CD4-positive, alpha-beta T cell treated with Interleukin-21 for 1 hour (primary cell): ENCODE measurements around the gene CRAMP1.
A peak's percentile ranks its signal among the peaks of the same experiment; 100 is the strongest.

Experiments
- DNase-seq: peaks from one replicate; pipeline ENCODE4 v3.0.0-alpha.2; 2020

CRAMP1 gene

GRCh38 chr16:1662543-1662942, 50.4 kb downstream of the CRAMP1 start:
- no peak for DNase-seq

GRCh38 chr16:1665829-1666228, 53.7 kb downstream of the CRAMP1 start:
- no peak for DNase-seq

GRCh38 chr16:1666316-1666715, 54.2 kb downstream of the CRAMP1 start:
- DNase-seq = no peak

GRCh38 chr16:1667271-1667670, 55.1 kb downstream of the CRAMP1 start:
- DNase-seq = no peak

GRCh38 chr16:1667916-1668315, 55.8 kb downstream of the CRAMP1 start:
- DNase-seq = no peak

GRCh38 chr16:1668612-1669319, 56.6 kb downstream of the CRAMP1 start:
- no peak for DNase-seq

GRCh38 chr16:1669698-1670097, 57.5 kb downstream of the CRAMP1 start:
- DNase-seq = no peak

- no peak for DNase-seq
Observed at GRCh38 chr16:1670371-1670770, 58.2 kb downstream of the CRAMP1 start.

GRCh38 chr16:1670866-1671265, 58.7 kb downstream of the CRAMP1 start:
- no peak for DNase-seq

GRCh38 chr16:1673424-1674151, 61.4 kb downstream of the CRAMP1 start:
- no peak for DNase-seq

- no peak for DNase-seq
Observed at GRCh38 chr16:1674306-1674705, 62.1 kb downstream of the CRAMP1 start.

GRCh38 chr16:1674751-1675664, 62.8 kb downstream of the CRAMP1 start:
- no peak for DNase-seq

GRCh38 chr16:1676661-1677060, 64.5 kb downstream of the CRAMP1 start:
- DNase-seq = no peak

- peak; percentile 4 for DNase-seq
Observed at GRCh38 chr16:1677339-1677738, 65.2 kb downstream of the CRAMP1 start.

- DNase-seq = peak; percentile 94
Observed at GRCh38 chr16:1677942-1678499, 65.9 kb downstream of the CRAMP1 start, which contains the start of gene JPT2. Gene JPT2 (plus strand): TSS chr16:1678279. CDS start chr16:1678313, 34 bp downstream.

GRCh38 chr16:1678500-1679098, 66.4 kb downstream of the CRAMP1 start:
- DNase-seq = peak; percentile 49

GRCh38 chr16:1680361-1680760, 68.2 kb downstream of the CRAMP1 start:
- no peak for DNase-seq

- no peak for DNase-seq
Observed at GRCh38 chr16:1681032-1681431, 68.9 kb downstream of the CRAMP1 start.

- DNase-seq = no peak
Observed at GRCh38 chr16:1687427-1688316, 75.5 kb downstream of the CRAMP1 start.

- no peak for DNase-seq
Observed at GRCh38 chr16:1688807-1689560, 76.8 kb downstream of the CRAMP1 start.

- no peak for DNase-seq
Observed at GRCh38 chr16:1689853-1690252, 77.7 kb downstream of the CRAMP1 start.
